GM23338 (cell line): Measurements from ENCODE around the gene FGF23. TPM values are rescaled to one million over a fixed set of nuclear protein-coding genes. Genes with fewer than 3 reads are reported as not detected.

Experiments used
- ATAC-seq: fragments of 200-7000 bp; cut with Tn5 transposase; 3 replicates; pipeline ENCODE4 v1.9.1; 2020
- DNase-seq: peaks from one replicate; pipeline ENCODE4 v3.0.0-alpha.2; 2015; ENCODE audit warnings: low spot score
- H2AFZ ChIP-seq: fragments of 200-600 bp; sonication (generic); 2 replicates; pipeline ENCODE4 v1.8.0; 2016; ENCODE audit warnings: antibody characterized with exemption, mild to moderate bottlenecking, moderate library complexity
- H3F3A ChIP-seq: fragments of 200-600 bp; sonication (generic); replicated peaks from 2 replicates; pipeline ENCODE4 v1.8.0; 2017; ENCODE audit warnings: antibody characterized with exemption, mixed run types, low read depth
- H3K27ac ChIP-seq: fragments of 200-600 bp; sonication (generic); 2 replicates; pipeline ENCODE4 v1.6.1; 2016; ENCODE audit warnings: low read depth
- H3K27me3 ChIP-seq: fragments of 200-600 bp; sonication (generic); 2 replicates; pipeline ENCODE4 v1.8.0; 2016; ENCODE audit warnings: mild to moderate bottlenecking, mixed run types, moderate library complexity; ENCODE audit not compliant: insufficient read depth
- H3K36me3 ChIP-seq: fragments of 200-600 bp; sonication (generic); 2 replicates; pipeline ENCODE4 v1.8.0; 2016; ENCODE audit warnings: mild to moderate bottlenecking; ENCODE audit not compliant: insufficient read depth
- H3K4me1 ChIP-seq: fragments of 200-600 bp; sonication (generic); 2 replicates; pipeline ENCODE4 v1.8.0; 2016; ENCODE audit warnings: mild to moderate bottlenecking, moderate library complexity; ENCODE audit not compliant: insufficient read depth
- H3K4me2 ChIP-seq: fragments of 200-600 bp; sonication (generic); 2 replicates; pipeline ENCODE4 v1.7.1; 2017; ENCODE audit warnings: mixed run types
- H3K4me3 ChIP-seq: fragments of 200-600 bp; sonication (generic); 2 replicates; pipeline ENCODE4 v1.6.1; 2016; ENCODE audit warnings: mixed run types
- H3K79me2 ChIP-seq: fragments of 200-600 bp; sonication (generic); replicated peaks from 2 replicates; pipeline ENCODE4 v1.8.0; 2017; ENCODE audit warnings: mild to moderate bottlenecking; ENCODE audit not compliant: insufficient read depth
- H3K9me2 ChIP-seq: fragments of 200-600 bp; sonication (generic); 2 replicates; pipeline ENCODE4 v1.8.0; 2017; ENCODE audit not compliant: insufficient read depth
- H4K20me1 ChIP-seq: fragments of 200-600 bp; sonication (generic); replicated peaks from 2 replicates; pipeline ENCODE4 v1.8.0; 2017; ENCODE audit warnings: mild to moderate bottlenecking; ENCODE audit not compliant: insufficient read depth
- H3K27ac Mint-ChIP-seq: 2 replicates; pipeline ENCODE4 v1.8.0; 2020; ENCODE audit warnings: inconsistent platforms, mild to moderate bottlenecking, moderate library complexity, mixed read lengths
- H3K27me3 Mint-ChIP-seq: 3 replicates; pipeline ENCODE4 v1.8.0; 2022; ENCODE audit warnings: low read depth, mild to moderate bottlenecking, moderate library complexity, mixed read lengths, inconsistent platforms; ENCODE audit not compliant: insufficient read depth, poor library complexity
- H3K36me3 Mint-ChIP-seq: 3 replicates; pipeline ENCODE4 v1.8.0; 2021; ENCODE audit warnings: low read depth, mild to moderate bottlenecking, inconsistent platforms, moderate library complexity, mixed read lengths
- H3K4me1 Mint-ChIP-seq: 3 replicates; pipeline ENCODE4 v1.8.0; 2020; ENCODE audit warnings: mild to moderate bottlenecking, inconsistent platforms, mixed read lengths
- H3K4me3 Mint-ChIP-seq: 3 replicates; pipeline ENCODE4 v1.8.0; 2021; ENCODE audit warnings: moderate library complexity, mild to moderate bottlenecking, inconsistent platforms, mixed read lengths
- H3K9me3 Mint-ChIP-seq: 3 replicates; pipeline ENCODE4 v1.8.0; 2020; ENCODE audit warnings: moderate library complexity, mild to moderate bottlenecking, inconsistent platforms, mixed read lengths
- CREB1 ChIP-seq: fragments of 250-450 bp; sonication (Bioruptor Pico); IDR thresholded peaks from 2 replicates; pipeline ENCODE4 v1.5.0; 2020; ENCODE audit warnings: low read depth, mild to moderate bottlenecking, moderate library complexity
- CTCF ChIP-seq, 2 experiments: fragments of 200-600 bp in 1 of 2; sonication (generic) in 1 of 2; conservative IDR thresholded peaks; 2 replicates each; pipeline versions ENCODE4 v1.5.1 to v1.6.1; 2016 to 2017; ENCODE audit warnings: antibody characterized with exemption in 2 of 2, low read depth in 2 of 2, mild to moderate bottlenecking in 2 of 2, moderate library complexity in 1 of 2
- ETS1 ChIP-seq: IDR thresholded peaks from 2 replicates; pipeline ENCODE4 v1.6.1; 2016; ENCODE audit warnings: antibody characterized with exemption
- EZH2 ChIP-seq: fragments of 200-600 bp; sonication (generic); IDR thresholded peaks from one replicate; pipeline ENCODE4 v1.8.0; 2017; ENCODE audit warnings: antibody characterized with exemption, mild to moderate bottlenecking, low read depth; ENCODE audit not compliant: unreplicated experiment
- EZH2phosphoT487 ChIP-seq: fragments of 200-600 bp; sonication (generic); IDR thresholded peaks from one replicate; pipeline ENCODE4 v1.8.1; 2018; ENCODE audit warnings: antibody characterized with exemption; ENCODE audit not compliant: unreplicated experiment
- JUNB ChIP-seq: IDR thresholded peaks from one replicate; pipeline ENCODE4 v1.6.1; 2016; ENCODE audit warnings: antibody characterized with exemption; ENCODE audit not compliant: unreplicated experiment
- NANOG ChIP-seq: IDR thresholded peaks from 2 replicates; pipeline ENCODE4 v1.6.1; 2016; ENCODE audit warnings: antibody characterized with exemption, borderline replicate concordance
- POLR2AphosphoS5 ChIP-seq: IDR thresholded peaks from 2 replicates; pipeline ENCODE4 v1.6.1; 2016; ENCODE audit warnings: antibody characterized with exemption, low read depth
- REST ChIP-seq: IDR thresholded peaks from one replicate; pipeline ENCODE4 v1.6.1; 2018; ENCODE audit warnings: antibody characterized with exemption; ENCODE audit not compliant: unreplicated experiment
- STAT1 ChIP-seq: IDR thresholded peaks from one replicate; pipeline ENCODE4 v1.6.1; 2016; ENCODE audit warnings: antibody characterized with exemption; ENCODE audit not compliant: unreplicated experiment
- ZNF114 ChIP-seq: fragments of 250-450 bp; sonication (Bioruptor Pico); IDR thresholded peaks from 2 replicates; pipeline ENCODE4 v1.5.0; 2020; ENCODE audit warnings: mild to moderate bottlenecking, moderate library complexity
- ZNF331 ChIP-seq: fragments of 250-450 bp; sonication (Bioruptor Pico); IDR thresholded peaks from 2 replicates; pipeline ENCODE4 v1.5.0; 2020; ENCODE audit warnings: low read depth, mild to moderate bottlenecking, moderate library complexity
- ZNF462 ChIP-seq: fragments of 250-450 bp; sonication (Bioruptor Pico); IDR thresholded peaks from 2 replicates; pipeline ENCODE4 v1.5.0; 2020; ENCODE audit warnings: mild to moderate bottlenecking, moderate library complexity
- polyA plus RNA-seq: library from polyadenylated mRNA; unstranded; fragments of >200 nt; fragmentation: Nextera tagmentation; extraction: Ambion mirVana; gene quantifications from 2 replicates; pipeline ENCODE4 v1.2.1, GENCODE V29; 2016
- total RNA-seq: library from RNA; depleted of rRNA; stranded (reverse); fragments of >200 nt; shearing (Covaris generic); gene quantifications from 2 replicates; pipeline ENCODE4 v1.2.3, GENCODE V29; 2014

Gene FGF23
- total and polyA plus RNA-seq, 2 experiments from 2014 or later = 0.44 to 0.56 TPM

GRCh38 chr12:4401117-4401516, 21.6 kb upstream of the FGF23 start:
- no peaks in the 10 kb centered on the region for H3K4me1 Mint-ChIP-seq
- Histone ChIP-seq H4K20me1 (no peaks in the 10 kb centered on the region), H3K4me3 (no peak overlapping the region), H3K4me2 (no peak overlapping the region), H3K9me2 (peaks cover 6% of the 10 kb centered on the region; the same call in 1 of the 2 replicates), H3K36me3 (no peaks in the 10 kb centered on the region), H3K27ac (no peak overlapping the region), H3K79me2 (no peaks in the 10 kb centered on the region), H2AFZ (no peak overlapping the region), H3K4me1 (peaks cover 2% of the 10 kb centered on the region; the same call in 1 of the 2 replicates), H3F3A (no peaks in the 10 kb centered on the region), H3K27me3 (no peaks in the 10 kb centered on the region)
- H3K9me3 Mint-ChIP-seq = peaks cover 14% of the 10 kb centered on the region
- H3K36me3 Mint-ChIP-seq = peaks cover 6% of the 10 kb centered on the region; the same call in 1 of the 3 replicates
- ATAC-seq (no peak), DNase-seq (no peak)
- H3K27ac Mint-ChIP-seq = no peak overlapping the region
- H3K27me3 Mint-ChIP-seq = no peaks in the 10 kb centered on the region
- H3K4me3 Mint-ChIP-seq = no peak overlapping the region
- TF ChIP-seq JUNB = no peak
- TF ChIP-seq ZNF114 (CRISPR knock-in tag) = no peak
- TF ChIP-seq STAT1 = no peak
- no peak for TF ChIP-seq CREB1
- TF ChIP-seq NANOG = no peak
- TF ChIP-seq POLR2AphosphoS5 = no peak
- no peak for TF ChIP-seq CTCF (conservative IDR thresholded peaks at IDR 0.05; ENCODE audit: low read depth in 2 of 2)
- no peak for TF ChIP-seq REST
- TF ChIP-seq ETS1 = no peak
- no peak for TF ChIP-seq EZH2
- TF ChIP-seq ZNF462 (CRISPR knock-in tag) = no peak
- no peak for TF ChIP-seq EZH2phosphoT487
- no peak for TF ChIP-seq ZNF331
